HTERT RPE-1 (cell line): ENCODE results near the gene ZNF595.
"Not testable (repeated sequence)": the region's sequence is repeated elsewhere in the genome, so short reads cannot be mapped to it uniquely, and the experiment has no call there.

Source experiments
- in situ Hi-C: fragments of 300-500 bp; cut with MboI; formaldehyde crosslinking; loops from 4 replicates; pipeline ENCODE4 v1.14.3; 2020; ENCODE audit warnings: low sequenced_read_pairs

Gene ZNF595

GRCh38 chr4:52804-53479 is at the start of gene ZNF595:
Gene ZNF595, plus strand, starts transcription at chr4:53321. Its CDS starts 168 bp downstream, at chr4:53489.
- in situ Hi-C loops, result not testable (repeated sequence)

- in situ Hi-C loops, result not testable (repeated sequence)
Observed at GRCh38 chr4:9937-10870, 42.9 kb upstream of the ZNF595 start.

- in situ Hi-C loops, result not testable (repeated sequence)
Observed at GRCh38 chr4:11095-11815, 41.9 kb upstream of the ZNF595 start.

- in situ Hi-C loops, result not testable (repeated sequence)
Observed at GRCh38 chr4:11816-12417, 41.2 kb upstream of the ZNF595 start.

- in situ Hi-C loops, result not testable (repeated sequence)
Observed at GRCh38 chr4:18128-18527, 35.0 kb upstream of the ZNF595 start.

- in situ Hi-C loops, result not testable (repeated sequence)
Observed at GRCh38 chr4:18589-18988, 34.5 kb upstream of the ZNF595 start.

- in situ Hi-C loops, result not testable (repeated sequence)
Observed at GRCh38 chr4:22882-23281, 30.2 kb upstream of the ZNF595 start.

- in situ Hi-C loops, result not testable (repeated sequence)
Observed at GRCh38 chr4:24359-24758, 28.8 kb upstream of the ZNF595 start.

GRCh38 chr4:27501-27900 is 25.6 kb upstream of the ZNF595 start:
- in situ Hi-C loops, result not testable (repeated sequence)

GRCh38 chr4:28767-29542 is 24.2 kb upstream of the ZNF595 start:
- in situ Hi-C loops, result not testable (repeated sequence)

GRCh38 chr4:33314-33713 is 19.8 kb upstream of the ZNF595 start:
- in situ Hi-C loops, result not testable (repeated sequence)

- in situ Hi-C loops, result not testable (repeated sequence)
Observed at GRCh38 chr4:36559-37415, 16.3 kb upstream of the ZNF595 start.

- in situ Hi-C loops, result not testable (repeated sequence)
Observed at GRCh38 chr4:38202-38601, 14.9 kb upstream of the ZNF595 start.

GRCh38 chr4:43375-43774 is 9.7 kb upstream of the ZNF595 start:
- in situ Hi-C loops, result not testable (repeated sequence)

- in situ Hi-C loops, result not testable (repeated sequence)
Observed at GRCh38 chr4:51253-51652, 1.9 kb upstream of the ZNF595 start.

GRCh38 chr4:51655-52277 is 1.4 kb upstream of the ZNF595 start:
- in situ Hi-C loops, result not testable (repeated sequence)

GRCh38 chr4:53521-53920 is 400 bp downstream of the ZNF595 start:
- in situ Hi-C loops, result not testable (repeated sequence)

GRCh38 chr4:64733-65132 is 11.6 kb downstream of the ZNF595 start:
- in situ Hi-C loops, result not testable (repeated sequence)

GRCh38 chr4:71830-72229 is 18.7 kb downstream of the ZNF595 start:
- in situ Hi-C loops, result no loop called here
